Urinary bladder (tissue), 4 donors: ENCODE measurements around the gene OTOS. TPM values are rescaled to one million over a fixed set of nuclear protein-coding genes. Genes with fewer than 3 reads are reported as not detected.

Experiments used
- DNase-seq: peaks from one replicate; pipeline ENCODE4 v3.0.0-alpha.2; 2015; ENCODE audit errors: extremely low spot score
- H3K27ac ChIP-seq: one replicate; pipeline ENCODE4 v1.5.1; 2013; ENCODE audit warnings: low read depth, mild to moderate bottlenecking, moderate library complexity
- H3K36me3 ChIP-seq: one replicate; pipeline ENCODE4 v1.6.1; 2013; ENCODE audit warnings: mild to moderate bottlenecking, moderate library complexity; ENCODE audit not compliant: insufficient read depth
- H3K4me1 ChIP-seq: one replicate; pipeline ENCODE4 v1.6.1; 2013; ENCODE audit warnings: mild to moderate bottlenecking, moderate library complexity; ENCODE audit not compliant: insufficient read depth
- H3K4me3 ChIP-seq: one replicate; pipeline ENCODE4 v1.5.1; 2013; ENCODE audit warnings: low read depth, low read length
- WGBS: extraction: QIAGEN DNeasy Blood & Tissue Kit; methylation state at CpG from one replicate; pipeline ENCODE4 v1.1.7; 2013; 5-methylcytosine and 5-hydroxymethylcytosine counted together
- polyA plus RNA-seq: library from polyadenylated mRNA; stranded (reverse); fragments of 200-250 nt; gene quantifications from one replicate; pipeline ENCODE4 v1.2.3, GENCODE V29; 2013
- total RNA-seq: library from RNA; depleted of rRNA; stranded (reverse); fragments of >200 nt; gene quantifications from one replicate; pipeline ENCODE4 v1.2.3, GENCODE V29; 2014
- donor health status: healthy with polysubstance abuse.
- donor health status: healthy.

The OTOS gene
- total and polyA plus RNA-seq, 2 donors: not detected

- DNase-seq: no peak
- no peak overlapping the region for H3K27ac ChIP-seq
- 89% methylated on average over 4 of the region's 4 CpGs for WGBS
- no peaks in the 10 kb centered on the region for H3K4me1 ChIP-seq
- no peak overlapping the region for H3K4me3 ChIP-seq
- H3K36me3 ChIP-seq: no peaks in the 10 kb centered on the region
These were observed 23.6 kb upstream of the OTOS start for GRCh38 chr2:240163844-240164574.

DNA sequence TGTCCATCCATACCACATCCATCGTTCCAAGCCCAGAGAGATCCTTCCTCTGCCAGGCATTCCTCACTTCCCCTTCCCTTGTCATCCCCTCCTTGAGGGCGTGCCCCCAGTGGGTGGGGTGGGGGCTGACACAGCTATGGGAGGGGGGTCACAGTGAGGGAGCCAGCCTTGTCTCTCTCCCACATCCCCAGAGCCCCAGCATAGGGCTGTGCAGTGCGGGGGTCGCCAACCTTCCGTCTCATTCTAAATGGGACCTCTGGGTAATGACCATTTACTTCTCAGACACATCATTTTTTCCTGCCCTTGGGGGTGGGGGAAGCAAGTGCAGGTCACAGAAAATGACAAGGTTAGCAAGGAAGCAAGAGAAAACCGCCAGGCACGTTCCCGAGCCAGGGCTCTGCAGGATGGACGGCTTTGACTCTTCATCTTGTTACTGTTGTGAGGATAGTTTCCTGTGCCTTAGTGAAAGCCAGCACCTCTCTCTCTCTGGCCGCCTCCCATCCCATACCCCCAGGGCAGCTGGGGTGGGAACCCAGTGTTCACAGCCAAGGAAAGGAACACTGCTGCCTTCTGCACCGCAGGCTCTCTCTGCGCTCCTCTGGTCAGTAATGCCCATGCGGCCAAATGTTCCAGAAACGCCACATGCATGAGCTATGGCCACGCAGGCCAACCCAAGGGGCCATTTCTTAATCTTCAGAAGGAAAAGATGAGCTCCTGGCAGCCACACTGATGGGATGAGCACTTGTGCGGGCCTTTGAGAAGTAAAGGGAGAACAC is 22.7 kb upstream of the OTOS start:
- H3K36me3 ChIP-seq: no peaks in the 10 kb centered on the region
- H3K27ac ChIP-seq: no peak overlapping the region
- 67% methylated on average over 16 of the region's 16 CpGs for WGBS
- H3K4me3 ChIP-seq: no peak overlapping the region
- DNase-seq: no peak
- no peaks in the 10 kb centered on the region for H3K4me1 ChIP-seq

- Histone ChIP-seq H3K27ac (no peak overlapping the region), H3K4me3 (no peak overlapping the region), H3K36me3 (no peaks in the 10 kb centered on the region), H3K4me1 (no peaks in the 10 kb centered on the region)
- no peak for DNase-seq
- WGBS: 77% methylated on average over 6 of the region's 6 CpGs
These were observed 22.1 kb upstream of the OTOS start for GRCh38 chr2:240162531-240162930.

DNA sequence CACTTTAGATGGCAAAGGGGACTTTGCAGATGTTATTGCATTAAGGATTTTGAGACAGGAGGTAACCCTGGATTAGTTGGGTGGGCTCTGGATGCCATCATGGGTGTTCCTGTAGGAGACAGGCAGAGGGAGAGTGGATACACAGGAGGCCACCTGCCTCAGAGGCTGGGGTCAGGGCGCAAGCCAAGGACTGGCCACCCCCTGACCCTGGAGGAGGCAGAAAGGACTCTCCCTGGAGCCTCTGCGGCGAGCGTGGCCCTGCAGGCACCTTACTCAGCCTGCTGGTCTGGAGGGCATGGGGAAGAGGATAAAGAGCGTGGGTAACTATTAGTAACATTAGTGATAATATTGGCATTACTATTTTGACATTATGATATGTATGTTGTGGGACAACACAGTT is 21.6 kb upstream of the OTOS start:
- DNase-seq: no peak
- Histone ChIP-seq H3K36me3 (no peaks in the 10 kb centered on the region), H3K4me1 (no peaks in the 10 kb centered on the region), H3K27ac (no peak overlapping the region), H3K4me3 (no peak overlapping the region)
- 85% methylated on average over 5 of the region's 5 CpGs for WGBS

GRCh38 chr2:240161087-240161750 is 20.8 kb upstream of the OTOS start:
- no peak for DNase-seq
- Histone ChIP-seq H3K36me3 (no peaks in the 10 kb centered on the region), H3K4me1 (no peaks in the 10 kb centered on the region), H3K27ac (no peak overlapping the region), H3K4me3 (no peak overlapping the region)
- 84% methylated on average over 21 of the region's 21 CpGs for WGBS

GRCh38 chr2:240160291-240161086 is 20.0 kb upstream of the OTOS start:
- H3K36me3 ChIP-seq: no peaks in the 10 kb centered on the region
- H3K4me3 ChIP-seq: no peak overlapping the region
- no peak overlapping the region for H3K27ac ChIP-seq
- no peaks in the 10 kb centered on the region for H3K4me1 ChIP-seq
- DNase-seq: no peak
- WGBS: 91% methylated on average over 18 of the region's 18 CpGs

GRCh38 chr2:240159251-240159839 is 18.9 kb upstream of the OTOS start:
- DNase-seq: no peak
- 86% methylated on average over 21 of the region's 21 CpGs for WGBS
- H3K36me3 ChIP-seq: no peaks in the 10 kb centered on the region

DNA sequence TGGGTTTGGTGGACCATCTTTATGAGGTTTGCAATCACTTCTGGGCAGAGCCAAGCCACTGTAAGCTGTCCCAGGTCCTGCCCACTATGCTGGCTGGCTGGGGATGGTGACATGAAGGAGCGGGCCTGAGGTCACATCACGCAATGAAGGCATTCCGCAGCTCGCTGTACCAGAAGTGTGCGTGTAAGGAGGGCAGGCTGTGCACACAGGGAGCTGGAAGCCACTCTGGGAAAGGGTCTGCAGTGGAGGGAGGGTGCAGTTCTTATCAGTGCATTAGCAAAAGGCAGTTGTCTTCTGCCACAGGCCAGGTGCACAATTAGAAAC is 16.7 kb upstream of the OTOS start:
- H3K27ac ChIP-seq: no peak overlapping the region
- WGBS: 91% methylated on average over 5 of the region's 5 CpGs
- H3K4me1 ChIP-seq: no peaks in the 10 kb centered on the region
- DNase-seq: no peak
- no peaks in the 10 kb centered on the region for H3K36me3 ChIP-seq
- no peak overlapping the region for H3K4me3 ChIP-seq

More at GRCh38 chr2:240159251-240159839, 18.9 kb upstream of the OTOS start:
- H3K4me3 ChIP-seq: no peak overlapping the region
- H3K27ac ChIP-seq: no peak overlapping the region
- H3K4me1 ChIP-seq: no peaks in the 10 kb centered on the region

DNA sequence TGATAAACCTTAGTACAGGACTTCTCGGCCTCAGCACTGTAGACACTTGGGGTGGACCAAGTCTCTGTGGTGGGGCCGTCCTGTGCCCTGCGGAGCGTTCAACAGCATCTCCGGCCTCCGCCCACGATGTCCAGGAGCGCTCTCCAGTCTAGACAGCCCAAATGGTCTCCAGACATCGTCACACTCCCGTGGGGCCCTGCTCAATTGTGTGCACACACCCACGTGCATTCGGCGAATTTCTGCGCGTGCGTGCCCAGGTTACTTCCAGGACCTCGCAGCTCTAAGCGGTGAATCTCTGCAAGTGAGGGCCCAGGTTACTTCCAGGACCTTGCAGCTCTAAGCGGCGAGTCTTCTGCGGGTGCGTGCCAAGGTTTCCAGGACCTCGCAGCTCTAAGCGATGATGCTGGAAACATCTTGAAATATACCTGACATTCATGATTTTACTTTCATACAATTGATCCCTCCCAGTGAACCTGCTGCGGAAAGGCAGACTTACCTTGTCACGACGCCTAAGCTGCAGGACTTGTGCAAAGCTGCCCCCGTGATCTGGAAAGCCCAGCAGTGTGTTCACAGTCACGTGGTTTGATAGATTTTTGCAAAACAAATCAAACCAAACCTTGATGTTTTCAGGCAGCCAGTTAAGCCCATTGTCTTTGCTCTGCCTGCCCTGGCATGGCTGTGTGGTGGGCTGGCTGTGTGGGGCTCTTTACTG is 16.1 kb upstream of the OTOS start:
- DNase-seq: no peak

DNA sequence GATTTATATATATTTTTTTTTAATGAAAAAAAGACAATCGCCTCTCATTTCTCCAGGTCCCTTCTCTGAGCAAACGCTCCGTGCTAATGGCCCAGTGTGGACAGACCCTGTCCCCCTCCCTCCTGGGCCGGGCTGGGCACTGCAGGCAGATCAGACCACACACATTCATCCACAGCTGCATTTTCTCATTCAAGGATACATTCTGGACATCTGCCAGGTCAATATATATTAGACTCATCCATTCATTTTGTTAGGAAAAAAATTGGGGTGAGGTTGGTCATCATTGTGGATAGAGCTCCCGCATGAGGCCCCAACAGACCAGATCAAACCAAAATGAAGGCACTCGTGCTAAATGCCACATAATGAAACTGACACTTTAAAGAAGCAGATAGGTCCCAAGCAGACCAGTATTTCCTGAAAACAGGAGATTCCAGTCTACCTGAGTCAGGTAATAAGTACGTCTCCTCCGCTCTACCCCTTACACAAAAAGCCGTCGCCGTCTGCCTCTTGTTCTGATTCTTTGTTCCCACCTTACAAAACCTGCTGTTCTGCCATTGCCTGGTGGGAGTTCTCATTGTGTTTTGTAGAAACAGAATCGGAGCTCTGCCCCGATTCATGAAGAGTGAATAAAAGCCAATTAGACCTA is 15.4 kb upstream of the OTOS start:
- Histone ChIP-seq H3K27ac (no peak overlapping the region), H3K4me3 (no peak overlapping the region), H3K4me1 (no peaks in the 10 kb centered on the region), H3K36me3 (no peaks in the 10 kb centered on the region)
- WGBS: 77% methylated on average over 13 of the region's 13 CpGs
- DNase-seq: no peak

More for the DNA sequence above, 16.1 kb upstream of the OTOS start:
- no peak overlapping the region for H3K4me3 ChIP-seq
- WGBS: 82% methylated on average over 29 of the region's 29 CpGs
- no peak overlapping the region for H3K27ac ChIP-seq
- H3K36me3 ChIP-seq: no peaks in the 10 kb centered on the region
- H3K4me1 ChIP-seq: no peaks in the 10 kb centered on the region

DNA sequence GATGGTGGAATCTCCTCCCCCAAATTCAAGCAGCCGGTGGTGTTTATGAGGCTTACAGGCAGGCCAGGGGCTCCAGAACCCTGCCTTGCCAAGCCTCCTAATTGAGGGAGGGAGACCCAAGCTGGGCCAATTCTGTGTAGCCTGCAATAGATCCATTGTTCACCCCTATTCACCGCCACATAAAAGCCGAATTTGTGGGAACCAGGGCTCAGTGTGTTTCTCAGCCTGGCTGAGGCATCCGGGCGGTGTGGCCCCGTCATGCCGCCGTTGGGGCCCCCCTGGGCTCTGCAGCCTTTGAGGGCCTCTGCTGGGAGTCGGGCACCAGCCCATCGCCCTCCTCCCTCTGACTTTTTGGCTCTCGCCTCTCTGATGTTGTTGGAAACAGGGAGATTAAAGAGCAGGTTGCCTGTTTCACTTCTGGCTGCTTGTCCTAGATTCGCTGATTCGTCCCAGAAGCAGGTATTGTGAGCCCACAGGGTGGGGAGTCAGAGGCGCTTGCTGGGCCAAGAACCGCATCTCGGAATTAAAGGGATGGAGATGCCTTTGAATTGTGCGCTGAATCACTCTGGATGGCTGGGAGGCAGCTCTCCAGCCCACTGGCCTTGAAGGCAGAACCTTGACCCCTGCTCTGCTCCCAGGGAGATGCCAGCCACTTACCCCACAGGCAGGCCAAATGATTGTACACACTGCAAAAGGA is 14.7 kb upstream of the OTOS start:
- Histone ChIP-seq H3K4me1 (no peaks in the 10 kb centered on the region), H3K4me3 (no peak overlapping the region), H3K36me3 (no peaks in the 10 kb centered on the region), H3K27ac (no peak overlapping the region)
- DNase-seq: no peak
- 48% methylated on average over 17 of the region's 17 CpGs for WGBS

DNA sequence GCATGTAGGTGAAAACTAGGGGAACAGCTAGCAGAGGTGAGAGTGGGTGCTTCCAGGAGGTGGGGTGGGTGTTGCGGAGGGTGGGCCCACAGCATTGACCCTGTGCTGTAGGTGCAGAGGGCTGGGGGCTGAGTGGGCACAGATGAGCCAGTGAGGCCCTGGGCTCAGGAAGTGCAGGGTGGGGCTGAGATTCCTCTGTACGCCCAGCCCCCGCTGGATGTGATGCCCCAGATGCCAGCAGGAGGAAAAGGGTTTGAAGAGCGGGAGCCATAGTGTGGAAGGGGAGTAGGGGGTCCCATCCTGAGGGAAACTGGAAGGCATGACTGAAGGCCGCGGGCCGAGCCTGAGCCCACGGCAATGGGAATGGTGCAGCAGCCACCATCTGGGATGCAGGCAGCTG is 14.1 kb upstream of the OTOS start:
- no peak overlapping the region for H3K27ac ChIP-seq
- DNase-seq: no peak
- no peaks in the 10 kb centered on the region for H3K36me3 ChIP-seq
- WGBS: 84% methylated on average over 8 of the region's 8 CpGs
- no peaks in the 10 kb centered on the region for H3K4me1 ChIP-seq
- no peak overlapping the region for H3K4me3 ChIP-seq
